ENCODE results near the gene DCAF16. TPM values are rescaled to one million over a fixed set of nuclear protein-coding genes. Genes with fewer than 3 reads are reported as not detected.

DCAF16 gene
- total RNA-seq, 1 experiment from 2014 or later: 65.7 TPM

- Histone ChIP-seq H4K20me1 (ENCODE audit: insufficient read depth) (no peaks in the 10 kb centered on the region), H3K9me2 (ENCODE audit: insufficient read depth) (no peaks in the 10 kb centered on the region), H3K9ac (ENCODE audit: low read length) (no peak overlapping the region), H2AFZ (ENCODE audit: low read depth, low read length, poor library complexity, severe bottlenecking) (no peak overlapping the region), H3K9me3 (ENCODE audit: control insufficient read depth in 1 of 2, insufficient read depth in 1 of 2, low read depth in 1 of 2, low read length in 2 of 2) (no peaks in the 10 kb centered on the region), H3K36me3 (ENCODE audit: control insufficient read depth in 1 of 2, insufficient read depth in 2 of 2, low read length in 2 of 2) (peaks cover 0 to 2% of the 10 kb centered on the region in 2 experiments; a peak in 1 of 4 replicates), H3K4me3 (replicated peaks in 1 of 2; ENCODE audit: low read depth in 1 of 2, low read length in 2 of 2) (no peak overlapping the region), H3K4me1 (ENCODE audit: control insufficient read depth in 1 of 2, insufficient read depth in 2 of 2, low read length in 2 of 2) (no peaks in the 10 kb centered on the region), H3K79me2 (ENCODE audit: insufficient read depth, low read length) (no peaks in the 10 kb centered on the region), H3K27me3 (ENCODE audit: insufficient read depth, low read length) (no peaks in the 10 kb centered on the region), H3K27ac (ENCODE audit: low read depth, low read length) (no peak overlapping the region), H3K4me2 (ENCODE audit: low read length) (no peak overlapping the region)
- ChIA-PET POLR2A (no interaction called here), CTCF (interaction anchor here (1.0 kb wide), 1 partner anchor 22 kb away, joined by 3 read pairs; no protein-coding TSS in a partner anchor), RAD21 (ENCODE audit: low non-redundant PET in 1 of 2, low total read pairs in 2 of 2, uncharacterized antibody in 2 of 2, unreplicated experiment in 2 of 2) (no interaction called here)
- intact Hi-C loops (cut with micrococcal nuclease): no loop called here
- DNase-seq (ENCODE audit: low read depth, low spot score) (no peak), ATAC-seq (no peak)
- BruUV-seq (replicated peaks): no TSS peak
- TF ChIP-seq ELF1 (IDR thresholded peaks at IDR 0.05; ENCODE audit: borderline replicate concordance, low read depth) (0 out of 2 replicates have a peak, but pooled peaks have one; percentile 10), EZH2phosphoT487 (IDR thresholded peaks at IDR 0.05; ENCODE audit: borderline replicate concordance) (no peak)
These were observed 15.8 kb downstream of the DCAF16 start for GRCh38 chr4:17794730-17795129.

GRCh38 chr4:17788956-17789355 lies 21.6 kb downstream of the DCAF16 start:
- Histone ChIP-seq H2AFZ (ENCODE audit: low read depth, low read length, poor library complexity, severe bottlenecking) (no peak overlapping the region), H3K4me2 (ENCODE audit: low read length) (no peak overlapping the region), H4K20me1 (ENCODE audit: insufficient read depth) (no peaks in the 10 kb centered on the region), H3K4me1 (ENCODE audit: control insufficient read depth in 1 of 2, insufficient read depth in 2 of 2, low read length in 2 of 2) (peaks cover 0 to 7% of the 10 kb centered on the region in 2 experiments; a peak in 1 of 4 replicates), H3K27me3 (ENCODE audit: insufficient read depth, low read length) (no peaks in the 10 kb centered on the region), H3K9ac (ENCODE audit: low read length) (no peak overlapping the region), H3K9me3 (ENCODE audit: control insufficient read depth in 1 of 2, insufficient read depth in 1 of 2, low read depth in 1 of 2, low read length in 2 of 2) (no peaks in the 10 kb centered on the region), H3K79me2 (ENCODE audit: insufficient read depth, low read length) (no peaks in the 10 kb centered on the region), H3K9me2 (ENCODE audit: insufficient read depth) (no peaks in the 10 kb centered on the region), H3K4me3 (replicated peaks in 1 of 2; ENCODE audit: low read depth in 1 of 2, low read length in 2 of 2) (no peak overlapping the region), H3K36me3 (ENCODE audit: control insufficient read depth in 1 of 2, insufficient read depth in 2 of 2, low read length in 2 of 2) (no peaks in the 10 kb centered on the region), H3K27ac (ENCODE audit: low read depth, low read length) (no peak overlapping the region)
- no peak for ATAC-seq
- TF ChIP-seq FOSL1 (IDR thresholded peaks at IDR 0.05; ENCODE audit: low read depth) (no peak), POLR2A (IDR thresholded peaks at IDR 0.05; ENCODE audit: borderline replicate concordance, extremely low read depth, insufficient read depth, insufficient read length) (no peak), SRF (IDR thresholded peaks at IDR 0.05; ENCODE audit: low read depth) (no peak), JUND (IDR thresholded peaks at IDR 0.05) (no peak), SIN3A (IDR thresholded peaks at IDR 0.05; ENCODE audit: low read depth) (no peak), REST (IDR thresholded peaks at IDR 0.05; ENCODE audit: low read depth) (no peak), EZH2 (IDR thresholded peaks at IDR 0.05) (no peak), ZNF274 (IDR thresholded peaks at IDR 0.05; ENCODE audit: low read depth, low read length) (no peak), POLR2AphosphoS5 (IDR thresholded peaks at IDR 0.05; ENCODE audit: low read depth, low read length) (no peak), YY1 (IDR thresholded peaks at IDR 0.05; ENCODE audit: extremely low read depth, insufficient replicate concordance, low read depth, low read length) (no peak), ZBTB33 (IDR thresholded peaks at IDR 0.05; ENCODE audit: extremely low read depth, insufficient replicate concordance, low read length) (no peak), CBX3 (IDR thresholded peaks at IDR 0.05; ENCODE audit: low read depth) (no peak), EZH2phosphoT487 (IDR thresholded peaks at IDR 0.05; ENCODE audit: borderline replicate concordance) (no peak)
- ChIA-PET CTCF (no interaction called here), POLR2A (no interaction called here), RAD21 (ENCODE audit: low non-redundant PET in 1 of 2, low total read pairs in 2 of 2, uncharacterized antibody in 2 of 2, unreplicated experiment in 2 of 2) (no interaction called here)
- intact Hi-C loops (cut with micrococcal nuclease): no loop called here
- BruUV-seq (replicated peaks): no TSS peak
- no peak for DNase-seq (ENCODE audit: low read depth, low spot score)
